AML-193 (cell line): Measurements from ENCODE around the gene PARVB.

Experiments
- DNase-seq, 2 experiments: peaks; one replicate each; lab custom pipeline; 2025; lab: John Stamatoyannopoulos, UW

Gene PARVB

GRCh38 chr22:44184006-44184405 lies 159.9 kb downstream of the PARVB start:
- DNase-seq = no peak

GRCh38 chr22:44185237-44186120 lies 161.4 kb downstream of the PARVB start:
- DNase-seq = no peak

- DNase-seq = no peak
Measured at GRCh38 chr22:44186121-44186510, 162.0 kb downstream of the PARVB start.

- no peak for DNase-seq
Measured at GRCh38 chr22:44186737-44187136, 162.6 kb downstream of the PARVB start.

- DNase-seq = no peak
Measured at GRCh38 chr22:44187652-44188230, 163.6 kb downstream of the PARVB start.

GRCh38 chr22:44188316-44188715 lies 164.2 kb downstream of the PARVB start:
- DNase-seq = no peak

- no peak for DNase-seq
Measured at GRCh38 chr22:44188986-44189630, 165.0 kb downstream of the PARVB start.

- no peak for DNase-seq
Measured at GRCh38 chr22:44190381-44190976, 166.4 kb downstream of the PARVB start.

- no peak for DNase-seq
Measured at GRCh38 chr22:44191036-44191454, 166.9 kb downstream of the PARVB start.

- DNase-seq = peak; percentile 9 to 27
Measured at GRCh38 chr22:44192098-44192815, 168.2 kb downstream of the PARVB start.

- DNase-seq = no peak
Measured at GRCh38 chr22:44192816-44193534, 168.9 kb downstream of the PARVB start.

- peak; percentile 5 to 17 for DNase-seq
Measured at GRCh38 chr22:44193535-44193891, 169.4 kb downstream of the PARVB start.

- DNase-seq = no peak
Measured at GRCh38 chr22:44194569-44194968, 170.5 kb downstream of the PARVB start.

- DNase-seq = no peak
Measured at GRCh38 chr22:44195189-44195871, 171.2 kb downstream of the PARVB start.

GRCh38 chr22:44196241-44196640 lies 172.1 kb downstream of the PARVB start:
- DNase-seq = no peak

GRCh38 chr22:44196731-44197131 lies 172.6 kb downstream of the PARVB start:
- no peak for DNase-seq

GRCh38 chr22:44197271-44197670 lies 173.2 kb downstream of the PARVB start:
- DNase-seq = no peak

GRCh38 chr22:44199164-44199563 lies 175.1 kb downstream of the PARVB start:
- no peak for DNase-seq

- no peak for DNase-seq
Measured at GRCh38 chr22:44199866-44200265, 175.8 kb downstream of the PARVB start.

GRCh38 chr22:44200451-44200850 lies 176.3 kb downstream of the PARVB start:
- DNase-seq = no peak
